ENCODE data around the gene WBP2.

DNA sequence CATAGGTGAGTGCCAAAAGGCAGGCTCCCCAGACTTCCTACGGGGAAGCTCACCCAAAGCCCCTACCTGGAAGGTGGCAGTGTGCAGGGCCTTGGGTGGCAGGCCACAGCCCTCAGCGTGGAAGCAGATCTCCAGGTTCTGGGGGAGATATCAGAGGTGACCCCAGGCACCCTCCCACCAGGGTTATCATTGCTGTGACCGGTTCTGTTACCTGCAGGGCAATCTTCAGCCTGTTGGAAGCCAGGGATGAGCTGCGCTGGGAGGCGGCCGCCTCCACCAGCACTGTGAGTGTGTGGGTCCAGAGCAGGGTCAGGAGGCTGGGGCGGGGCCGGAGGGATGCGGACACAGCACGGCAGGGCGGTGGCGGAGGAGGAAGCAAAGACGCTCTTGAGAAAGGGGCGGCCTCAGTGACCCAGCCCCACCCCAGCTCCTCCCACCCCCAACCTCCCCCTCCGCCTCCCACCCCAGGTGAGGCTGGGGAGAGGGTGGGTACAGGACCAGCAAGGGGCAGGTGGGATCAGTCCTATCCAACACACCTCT is 24.0 kb downstream of the WBP2 start:
- TF ChIP-seq, protein P1, sequence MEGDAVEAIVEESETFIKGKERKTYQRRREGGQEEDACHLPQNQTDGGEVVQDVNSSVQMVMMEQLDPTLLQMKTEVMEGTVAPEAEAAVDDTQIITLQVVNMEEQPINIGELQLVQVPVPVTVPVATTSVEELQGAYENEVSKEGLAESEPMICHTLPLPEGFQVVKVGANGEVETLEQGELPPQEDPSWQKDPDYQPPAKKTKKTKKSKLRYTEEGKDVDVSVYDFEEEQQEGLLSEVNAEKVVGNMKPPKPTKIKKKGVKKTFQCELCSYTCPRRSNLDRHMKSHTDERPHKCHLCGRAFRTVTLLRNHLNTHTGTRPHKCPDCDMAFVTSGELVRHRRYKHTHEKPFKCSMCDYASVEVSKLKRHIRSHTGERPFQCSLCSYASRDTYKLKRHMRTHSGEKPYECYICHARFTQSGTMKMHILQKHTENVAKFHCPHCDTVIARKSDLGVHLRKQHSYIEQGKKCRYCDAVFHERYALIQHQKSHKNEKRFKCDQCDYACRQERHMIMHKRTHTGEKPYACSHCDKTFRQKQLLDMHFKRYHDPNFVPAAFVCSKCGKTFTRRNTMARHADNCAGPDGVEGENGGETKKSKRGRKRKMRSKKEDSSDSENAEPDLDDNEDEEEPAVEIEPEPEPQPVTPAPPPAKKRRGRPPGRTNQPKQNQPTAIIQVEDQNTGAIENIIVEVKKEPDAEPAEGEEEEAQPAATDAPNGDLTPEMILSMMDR (conservative IDR thresholded peaks at IDR 0.05; ENCODE audit: low read length), result no peak
- no peak for TF ChIP-seq EZH2phosphoT487 (IDR thresholded peaks at IDR 0.05; ENCODE audit: borderline replicate concordance, low read depth, low read length)

All from OCI-LY7 (cell line).